ENCODE measurements around the gene PRMT2. TPM values are rescaled to one million over a fixed set of nuclear protein-coding genes. Genes with fewer than 3 reads are reported as not detected.

The PRMT2 gene
- total RNA-seq = 100 to 1,000 TPM; 115 to 121 TPM

DNA sequence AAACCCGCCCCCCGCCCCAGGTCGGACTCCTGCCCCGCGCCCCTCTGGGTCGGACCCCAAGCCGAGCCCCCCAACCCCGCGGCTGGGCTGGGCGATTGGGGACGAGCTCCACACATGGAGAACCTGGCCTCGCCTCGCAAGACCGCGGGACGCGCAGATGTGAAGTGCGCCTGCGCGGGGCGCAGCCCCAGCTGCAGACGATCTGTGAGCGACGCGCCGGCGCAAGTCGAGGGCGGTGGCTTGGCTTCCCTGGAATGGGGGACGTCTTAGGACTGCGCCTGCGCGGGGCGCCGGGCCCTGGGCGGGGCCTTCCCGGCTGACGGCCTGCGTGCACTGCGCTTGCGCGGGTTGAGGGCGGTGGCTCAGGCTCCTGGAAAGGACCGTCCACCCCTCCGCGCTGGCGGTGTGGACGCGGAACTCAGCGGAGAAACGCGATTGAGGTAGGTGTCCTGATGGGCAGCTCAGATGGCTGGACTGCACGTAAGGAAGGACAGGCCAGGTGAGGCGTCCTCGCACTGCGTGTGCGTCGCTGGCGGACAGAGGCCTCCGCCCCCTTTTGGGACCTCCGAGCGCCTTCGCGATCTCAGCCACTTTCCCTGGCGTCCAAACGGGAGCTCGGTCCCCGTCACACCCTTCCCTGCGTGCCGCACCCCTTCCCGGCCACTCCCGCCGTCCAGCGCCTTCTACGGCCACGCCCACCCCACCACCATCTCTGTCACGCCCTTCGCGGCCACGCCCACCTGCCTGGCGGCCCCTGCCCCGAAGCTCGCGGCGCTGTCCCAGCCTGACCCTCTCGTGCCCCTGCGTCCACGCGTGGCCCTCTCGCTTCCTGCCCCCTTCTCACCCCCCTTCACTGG lies at the start of gene PRMT2:
PRMT2 (plus strand) TSS at position 351 of the 857 bp plus-strand sequence. CDS start 1,278 bp downstream, outside the sequence.

DNA sequence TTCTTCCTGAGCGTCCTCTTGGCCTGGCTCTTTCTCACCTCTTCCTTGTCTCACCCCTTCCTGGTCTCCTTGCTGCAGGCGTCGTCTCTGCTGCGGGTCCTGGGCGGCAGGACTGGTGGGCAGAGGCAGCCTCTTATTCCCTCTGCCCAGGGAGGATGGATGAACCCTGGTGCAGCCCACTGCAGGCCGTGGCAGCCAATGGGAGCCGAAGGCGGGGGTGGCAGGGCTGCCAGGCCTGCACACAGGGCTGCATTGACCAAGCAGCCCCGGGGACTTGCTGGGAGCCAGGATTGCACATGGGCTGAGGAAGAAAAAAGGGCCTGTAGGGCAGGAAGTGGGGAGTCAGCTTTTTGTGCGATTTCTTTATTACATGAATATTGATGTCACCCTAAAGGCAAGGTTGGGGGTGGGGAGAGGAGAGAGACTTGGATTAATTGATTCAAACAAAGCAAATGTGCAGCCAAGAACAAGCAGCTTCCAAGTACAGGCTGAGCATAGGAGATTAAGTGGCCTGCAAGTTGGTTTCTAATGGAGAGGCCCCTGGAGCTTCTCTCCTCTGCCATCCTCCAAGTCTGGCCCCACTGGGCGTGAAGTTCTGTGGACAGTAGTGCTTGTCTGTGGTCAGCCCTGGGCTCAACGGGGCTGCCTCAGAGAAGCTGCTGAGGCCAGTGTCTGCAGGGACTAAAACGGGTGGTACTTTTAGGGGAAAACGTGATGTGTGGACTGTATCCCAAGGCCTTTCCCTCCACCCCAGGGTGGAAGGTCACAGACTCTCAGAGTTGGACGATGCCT lies 30.3 kb upstream of the PRMT2 start, which contains the start of gene S100B:
S100B (minus strand) TSS at position 108 of the 792 bp plus-strand sequence. CDS start 2,667 bp downstream, outside the sequence.

Other genes with a start within 250 kb of the PRMT2 start
- gene DIP2A, start 176.8 kb upstream of the PRMT2 start, total RNA-seq = 10 to 100 TPM; 23.3 to 23.4 TPM
- 100 to 1,000 TPM; 667 to 746 TPM for gene S100B, start 30.6 kb upstream of the PRMT2 start, total RNA-seq